Measurements from ENCODE around the gene C1QTNF1. TPM values are rescaled to one million over a fixed set of nuclear protein-coding genes. Genes with fewer than 3 reads are reported as not detected.

Gene C1QTNF1
- total RNA-seq, 1 experiment from 2014 or later, result 19.9 TPM

GRCh38 chr17:79034931-79035485 is 11.0 kb downstream of the C1QTNF1 start:
- Mint-ChIP-seq H3K27me3 (ENCODE audit: insufficient read depth, unreplicated experiment) (no peaks in the 10 kb centered on the region), H3K27ac (ENCODE audit: unreplicated experiment) (no peak overlapping the region), H3K4me3 (ENCODE audit: unreplicated experiment) (no peak overlapping the region), H3K36me3 (ENCODE audit: insufficient read depth, unreplicated experiment) (no peaks in the 10 kb centered on the region), H3K4me1 (ENCODE audit: low read depth, unreplicated experiment) (peaks cover 7% of the 10 kb centered on the region), H3K9me3 (ENCODE audit: unreplicated experiment) (no peaks in the 10 kb centered on the region)
- H3K27me3 ChIP-seq (replicated peaks; ENCODE audit: control insufficient read depth, insufficient read depth, low read length), result no peaks in the 10 kb centered on the region
- intact Hi-C loops (cut with micrococcal nuclease; ENCODE audit: unreplicated experiment), result no loop called here
- ChIA-PET POLR2A (no interaction called here), CTCF (interaction anchor here (1.0 kb wide), 1 partner anchor 9 kb away, joined by 3 read pairs; no protein-coding TSS in a partner anchor)
- DNase-seq, result no peak
- no peaks in the 10 kb centered on the region for H3K36me3 ChIP-seq (ENCODE audit: control insufficient read depth, insufficient read depth, low read length)
- no peak for TF ChIP-seq CTCF (IDR thresholded peaks at IDR 0.05; ENCODE audit: insufficient read depth in 1 of 2, low read depth in 1 of 2, low read length in 1 of 2, severe bottlenecking in 1 of 2, unreplicated experiment in 1 of 2)
- no peaks in the 10 kb centered on the region for H3K9me3 ChIP-seq
- H3K4me3 ChIP-seq (ENCODE audit: low read depth, low read length), result no peak overlapping the region
- no TSS peak for BruUV-seq (replicated peaks)
- H3K4me1 ChIP-seq, result no peaks in the 10 kb centered on the region

- H3K4me3 Mint-ChIP-seq (ENCODE audit: unreplicated experiment), result no peak overlapping the region
- Histone ChIP-seq H3K27me3 (replicated peaks; ENCODE audit: control insufficient read depth, insufficient read depth, low read length) (no peaks in the 10 kb centered on the region), H3K4me1 (no peaks in the 10 kb centered on the region), H3K4me3 (ENCODE audit: low read depth, low read length) (no peak overlapping the region), H3K9me3 (no peaks in the 10 kb centered on the region), H3K36me3 (ENCODE audit: control insufficient read depth, insufficient read depth, low read length) (no peaks in the 10 kb centered on the region)
- H3K27ac Mint-ChIP-seq (ENCODE audit: unreplicated experiment), result no peak overlapping the region
- no peaks in the 10 kb centered on the region for H3K36me3 Mint-ChIP-seq (ENCODE audit: insufficient read depth, unreplicated experiment)
- CTCF ChIA-PET, result interaction anchor here (0.6 kb wide), 1 partner anchor 39 kb away, joined by 4 read pairs; the partner anchor contains the start of gene ENGASE
- H3K27me3 Mint-ChIP-seq (ENCODE audit: insufficient read depth, unreplicated experiment), result no peaks in the 10 kb centered on the region
- DNase-seq, result no peak
- H3K4me1 Mint-ChIP-seq (ENCODE audit: low read depth, unreplicated experiment), result peaks cover 7% of the 10 kb centered on the region
- no peaks in the 10 kb centered on the region for H3K9me3 Mint-ChIP-seq (ENCODE audit: unreplicated experiment)
- no peak for TF ChIP-seq CTCF (IDR thresholded peaks at IDR 0.05; ENCODE audit: insufficient read depth in 1 of 2, low read depth in 1 of 2, low read length in 1 of 2, severe bottlenecking in 1 of 2, unreplicated experiment in 1 of 2)
- POLR2A ChIA-PET, result no interaction called here
- BruUV-seq (replicated peaks), result no TSS peak
- intact Hi-C loops (cut with micrococcal nuclease; ENCODE audit: unreplicated experiment), result no loop called here
These were observed 11.7 kb downstream of the C1QTNF1 start for GRCh38 chr17:79035686-79036085.

- no peaks in the 10 kb centered on the region for H3K9me3 Mint-ChIP-seq (ENCODE audit: unreplicated experiment)
- H3K36me3 Mint-ChIP-seq (ENCODE audit: insufficient read depth, unreplicated experiment), result no peaks in the 10 kb centered on the region
- no TSS peak for BruUV-seq (replicated peaks)
- no peak overlapping the region for H3K4me3 Mint-ChIP-seq (ENCODE audit: unreplicated experiment)
- no peak for TF ChIP-seq CTCF (IDR thresholded peaks at IDR 0.05; ENCODE audit: insufficient read depth in 1 of 2, low read depth in 1 of 2, low read length in 1 of 2, severe bottlenecking in 1 of 2, unreplicated experiment in 1 of 2)
- Histone ChIP-seq H3K4me1 (no peaks in the 10 kb centered on the region), H3K9me3 (no peaks in the 10 kb centered on the region), H3K4me3 (ENCODE audit: low read depth, low read length) (no peak overlapping the region), H3K36me3 (ENCODE audit: control insufficient read depth, insufficient read depth, low read length) (no peaks in the 10 kb centered on the region), H3K27me3 (replicated peaks; ENCODE audit: control insufficient read depth, insufficient read depth, low read length) (no peaks in the 10 kb centered on the region)
- H3K27ac Mint-ChIP-seq (ENCODE audit: unreplicated experiment), result no peak overlapping the region
- ChIA-PET CTCF (no interaction called here), POLR2A (no interaction called here)
- intact Hi-C loops (cut with micrococcal nuclease; ENCODE audit: unreplicated experiment), result no loop called here
- H3K4me1 Mint-ChIP-seq (ENCODE audit: low read depth, unreplicated experiment), result peaks cover 7% of the 10 kb centered on the region
- DNase-seq, result no peak
- no peaks in the 10 kb centered on the region for H3K27me3 Mint-ChIP-seq (ENCODE audit: insufficient read depth, unreplicated experiment)
These were observed 12.2 kb downstream of the C1QTNF1 start for GRCh38 chr17:79036181-79036580.

All from Caco-2 (cell line).